Esophagus muscularis mucosa (tissue), 4 donors: Measurements from ENCODE around the gene NKAP. TPM values are rescaled to one million over a fixed set of nuclear protein-coding genes. Genes with fewer than 3 reads are reported as not detected.
"Not testable (repeated sequence)": the region's sequence is repeated elsewhere in the genome, so short reads cannot be mapped to it uniquely, and the experiment has no call there.

ENCODE experiments used
- DNase-seq: peaks from one replicate; pipeline ENCODE4 v3.0.0-alpha.2; 2017; ENCODE audit errors: extremely low spot score
- H3K27ac ChIP-seq, 4 donors: fragments of 200-600 bp; sonication (generic); replicated peaks in 1 of 4; 1 replicate in 3 of 4; 2 replicates in 1 of 4; pipeline ENCODE4 v1.5.1; 2016 to 2019; ENCODE audit warnings: mild to moderate bottlenecking in 1 of 4
- H3K27me3 ChIP-seq, 4 donors: fragments of 200-600 bp; sonication (generic); one replicate each; pipeline versions ENCODE4 v1.5.1 to v1.6.0; 2016 to 2019
- H3K36me3 ChIP-seq, 4 donors: fragments of 200-600 bp; sonication (generic); one replicate each; pipeline ENCODE4 v1.5.1; 2016 to 2019
- H3K4me1 ChIP-seq, 4 donors: fragments of 200-600 bp; sonication (generic); one replicate each; pipeline ENCODE4 v1.5.1; 2016 to 2019
- H3K4me3 ChIP-seq, 4 donors: fragments of 200-600 bp; sonication (generic); 1 replicate in 2 of 4; 2 replicates in 2 of 4; pipeline ENCODE4 v1.5.1; 2016 to 2019; ENCODE audit warnings: mild to moderate bottlenecking in 4 of 4, moderate library complexity in 1 of 4
- H3K9me3 ChIP-seq, 4 donors: fragments of 200-600 bp; sonication (generic); 1 replicate in 3 of 4; 2 replicates in 1 of 4; pipeline ENCODE4 v1.5.1; 2016 to 2019
- CTCF ChIP-seq, 3 experiments: fragments of 200-600 bp in 2 of 3; fragments of 450-650 bp in 1 of 3; sonication (generic) in 2 of 3; IDR thresholded peaks; one replicate each; pipeline ENCODE4 v1.5.1; 2017 to 2019; ENCODE audit warnings: antibody characterized with exemption in 3 of 3, mild to moderate bottlenecking in 2 of 3, moderate library complexity in 1 of 3
- EP300 ChIP-seq: sonication (generic); formaldehyde crosslinking; IDR thresholded peaks from one replicate; pipeline ENCODE4 v1.6.1; 2017; ENCODE audit warnings: antibody characterized with exemption
- POLR2A ChIP-seq: fragments of 450-650 bp; IDR thresholded peaks from one replicate; pipeline ENCODE4 v1.6.1; 2017; ENCODE audit warnings: antibody characterized with exemption, moderate library complexity, mild to moderate bottlenecking, low read depth
- POLR2AphosphoS5 ChIP-seq, 2 donors: sonication (generic); formaldehyde crosslinking; IDR thresholded peaks; one replicate each; pipeline ENCODE4 v1.6.1; 2017; ENCODE audit warnings: antibody characterized with exemption in 2 of 2
- WGBS: methylation state at CpG from one replicate; pipeline ENCODE4 v1.1.5; 2018; 5-methylcytosine and 5-hydroxymethylcytosine counted together
- intact Hi-C: fragments of 100-400 bp; cut with DNase I; formaldehyde crosslinking; loops from one replicate; pipeline ENCODE4 v1.15.1; 2023
- total RNA-seq, 4 donors: library from RNA; depleted of rRNA; stranded (reverse); fragments of >200 nt; gene quantifications; one replicate each; pipeline versions ENCODE4 v1.1.0 to v1.2.1, GENCODE V29; 2016

NKAP gene
- total RNA-seq, 4 donors from 2014 or later = 5.3 to 7.1 (median 6.6) TPM

GRCh38 chrX:119941336-119941735, 2.2 kb downstream of the NKAP start:
- Histone ChIP-seq H3K4me1 (peaks cover 4 to 23% (median 20%) of the 10 kb centered on the region in 4 donors), H3K4me3 (no peak overlapping the region), H3K27ac (no peak overlapping the region), H3K9me3 (no peaks in the 10 kb centered on the region), H3K27me3 (no peaks in the 10 kb centered on the region), H3K36me3 (peaks cover 0 to 16% (median 0%) of the 10 kb centered on the region in 4 donors)
- TF ChIP-seq CTCF (IDR thresholded peaks at IDR 0.05) (no peak), POLR2AphosphoS5 (IDR thresholded peaks at IDR 0.05) (no peak), EP300 (no peak)
- intact Hi-C loops = loop anchor here (10.0 kb wide), 1 partner anchor 303 kb away; no protein-coding TSS in a partner anchor
- no peak for DNase-seq

- peaks cover 13 to 71% (median 34%) of the 10 kb centered on the region in 4 donors for H3K36me3 ChIP-seq
- no peaks in the 10 kb centered on the region for H3K27me3 ChIP-seq
- TF ChIP-seq CTCF (IDR thresholded peaks at IDR 0.05) (no peak), POLR2AphosphoS5 (IDR thresholded peaks at IDR 0.05) (no peak), EP300 (no peak), POLR2A (no peak)
Observed at GRCh38 chrX:119935215-119935874, 8.2 kb downstream of the NKAP start.

GRCh38 chrX:119922391-119922790, 21.2 kb downstream of the NKAP start:
- WGBS = 94% methylated on average over 7 of the region's 7 CpGs
- H3K4me3 ChIP-seq, H3K27ac ChIP-seq, H3K4me1 ChIP-seq, intact Hi-C loops, H3K9me3 ChIP-seq, H3K27me3 ChIP-seq, DNase-seq: not testable (repeated sequence)
- peaks cover 0 to 40% (median 18%) of the 10 kb centered on the region in 4 donors for H3K36me3 ChIP-seq

More at GRCh38 chrX:119935215-119935874, 8.2 kb downstream of the NKAP start:
- Histone ChIP-seq H3K4me1 (no peaks in the 10 kb centered on the region), H3K4me3 (no peak overlapping the region), H3K27ac (no peak overlapping the region), H3K9me3 (no peaks in the 10 kb centered on the region)
- intact Hi-C loops = no loop called here
- 95% methylated on average over 3 of the region's 3 CpGs for WGBS
- DNase-seq = no peak

- Histone ChIP-seq H3K27ac (no peak overlapping the region), H3K9me3 (no peaks in the 10 kb centered on the region), H3K4me3 (no peak overlapping the region), H3K36me3 (peaks cover 0 to 22% (median 9%) of the 10 kb centered on the region in 4 donors), H3K4me1 (no peaks in the 10 kb centered on the region), H3K27me3 (no peaks in the 10 kb centered on the region)
- WGBS = 82% methylated on average over 5 of the region's 5 CpGs
- TF ChIP-seq POLR2AphosphoS5 (IDR thresholded peaks at IDR 0.05) (no peak), EP300 (no peak), POLR2A (no peak), CTCF (IDR thresholded peaks at IDR 0.05) (no peak)
- DNase-seq = no peak
- intact Hi-C loops = no loop called here
Observed at GRCh38 chrX:119919835-119920585, 23.5 kb downstream of the NKAP start.

- no peaks in the 10 kb centered on the region for H3K4me1 ChIP-seq
- intact Hi-C loops = no loop called here
- no peak overlapping the region for H3K4me3 ChIP-seq
- H3K27me3 ChIP-seq = no peaks in the 10 kb centered on the region
- H3K27ac ChIP-seq = no peak overlapping the region
- H3K9me3 ChIP-seq = no peaks in the 10 kb centered on the region
- no peak for DNase-seq
- H3K36me3 ChIP-seq = peaks cover 0 to 3% (median 0%) of the 10 kb centered on the region in 4 donors
- 85% methylated on average over 2 of the region's 2 CpGs for WGBS
- TF ChIP-seq POLR2AphosphoS5 (IDR thresholded peaks at IDR 0.05) (no peak), POLR2A (no peak), CTCF (IDR thresholded peaks at IDR 0.05) (no peak), EP300 (no peak)
Observed at GRCh38 chrX:119917877-119918276, 25.7 kb downstream of the NKAP start.
